ENCODE measurements around the gene SRP14. TPM values are rescaled to one million over a fixed set of nuclear protein-coding genes. Genes with fewer than 3 reads are reported as not detected.

SRP14 gene
- total RNA-seq, 1 experiment from 2014 or later = 168 TPM

DNA sequence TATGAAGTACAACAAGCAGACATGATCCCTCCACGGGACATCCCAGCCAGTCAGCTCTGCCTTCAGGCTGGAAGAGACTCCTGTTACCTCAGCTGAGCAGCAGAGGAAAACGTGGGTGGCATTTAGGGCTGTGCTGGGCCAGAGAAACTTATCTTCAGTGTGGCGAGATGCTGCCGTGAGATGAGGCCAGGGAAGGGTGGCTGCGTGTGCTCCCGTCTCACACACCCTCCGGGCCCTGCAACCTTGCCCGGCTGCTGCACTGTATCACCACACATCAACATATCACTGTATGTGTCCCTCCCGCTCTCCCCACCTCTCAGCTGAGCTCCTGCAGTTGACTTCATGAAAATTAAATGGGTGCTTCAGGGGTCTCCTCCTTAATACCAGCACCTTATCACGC is 46.3 kb upstream of the SRP14 start:
- ChIA-PET RAD21 (ENCODE audit: low non-redundant PET in 1 of 2, low total read pairs in 2 of 2, uncharacterized antibody in 2 of 2, unreplicated experiment in 2 of 2) (no interaction called here), CTCF (no interaction called here), POLR2A (no interaction called here)
- H3K36me3 ChIP-seq (ENCODE audit: control insufficient read depth in 1 of 2, insufficient read depth in 2 of 2, low read length in 2 of 2) = no peaks in the 10 kb centered on the region
- DNase-seq (ENCODE audit: low read depth, low spot score) (no peak), ATAC-seq (no peak)
- TF ChIP-seq ZNF274 (IDR thresholded peaks at IDR 0.05; ENCODE audit: low read depth, low read length) (no peak), EZH2phosphoT487 (IDR thresholded peaks at IDR 0.05; ENCODE audit: borderline replicate concordance) (no peak), TCF7L2 (IDR thresholded peaks at IDR 0.05; ENCODE audit: borderline replicate concordance, extremely low read depth, insufficient read depth, insufficient read length) (no peak), SRF (IDR thresholded peaks at IDR 0.05; ENCODE audit: low read depth) (no peak), ZFX (IDR thresholded peaks at IDR 0.05) (no peak), CBX3 (IDR thresholded peaks at IDR 0.05; ENCODE audit: low read depth) (no peak), EGR1 (IDR thresholded peaks at IDR 0.05; ENCODE audit: low read depth) (no peak), CEBPB (IDR thresholded peaks at IDR 0.05; ENCODE audit: low read depth) (no peak), JUND (IDR thresholded peaks at IDR 0.05) (no peak), ELF1 (IDR thresholded peaks at IDR 0.05; ENCODE audit: borderline replicate concordance, low read depth) (no peak), SIN3A (IDR thresholded peaks at IDR 0.05; ENCODE audit: low read depth) (no peak), POLR2AphosphoS5 (IDR thresholded peaks at IDR 0.05; ENCODE audit: low read depth, low read length) (no peak), SP1 (IDR thresholded peaks at IDR 0.05; ENCODE audit: low read depth) (no peak), FOSL1 (IDR thresholded peaks at IDR 0.05; ENCODE audit: low read depth) (no peak)
- TF ChIP-seq, protein P1, sequence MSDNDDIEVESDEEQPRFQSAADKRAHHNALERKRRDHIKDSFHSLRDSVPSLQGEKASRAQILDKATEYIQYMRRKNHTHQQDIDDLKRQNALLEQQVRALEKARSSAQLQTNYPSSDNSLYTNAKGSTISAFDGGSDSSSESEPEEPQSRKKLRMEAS (IDR thresholded peaks at IDR 0.05) = no peak
- TF ChIP-seq, protein P2, sequence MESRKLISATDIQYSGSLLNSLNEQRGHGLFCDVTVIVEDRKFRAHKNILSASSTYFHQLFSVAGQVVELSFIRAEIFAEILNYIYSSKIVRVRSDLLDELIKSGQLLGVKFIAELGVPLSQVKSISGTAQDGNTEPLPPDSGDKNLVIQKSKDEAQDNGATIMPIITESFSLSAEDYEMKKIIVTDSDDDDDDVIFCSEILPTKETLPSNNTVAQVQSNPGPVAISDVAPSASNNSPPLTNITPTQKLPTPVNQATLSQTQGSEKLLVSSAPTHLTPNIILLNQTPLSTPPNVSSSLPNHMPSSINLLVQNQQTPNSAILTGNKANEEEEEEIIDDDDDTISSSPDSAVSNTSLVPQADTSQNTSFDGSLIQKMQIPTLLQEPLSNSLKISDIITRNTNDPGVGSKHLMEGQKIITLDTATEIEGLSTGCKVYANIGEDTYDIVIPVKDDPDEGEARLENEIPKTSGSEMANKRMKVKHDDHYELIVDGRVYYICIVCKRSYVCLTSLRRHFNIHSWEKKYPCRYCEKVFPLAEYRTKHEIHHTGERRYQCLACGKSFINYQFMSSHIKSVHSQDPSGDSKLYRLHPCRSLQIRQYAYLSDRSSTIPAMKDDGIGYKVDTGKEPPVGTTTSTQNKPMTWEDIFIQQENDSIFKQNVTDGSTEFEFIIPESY (IDR thresholded peaks at IDR 0.05; ENCODE audit: extremely low read depth, insufficient replicate concordance, low read length) = no peak
- TF ChIP-seq, protein P3, sequence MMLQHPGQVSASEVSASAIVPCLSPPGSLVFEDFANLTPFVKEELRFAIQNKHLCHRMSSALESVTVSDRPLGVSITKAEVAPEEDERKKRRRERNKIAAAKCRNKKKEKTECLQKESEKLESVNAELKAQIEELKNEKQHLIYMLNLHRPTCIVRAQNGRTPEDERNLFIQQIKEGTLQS (IDR thresholded peaks at IDR 0.05) = no peak
- TF ChIP-seq, protein P4, sequence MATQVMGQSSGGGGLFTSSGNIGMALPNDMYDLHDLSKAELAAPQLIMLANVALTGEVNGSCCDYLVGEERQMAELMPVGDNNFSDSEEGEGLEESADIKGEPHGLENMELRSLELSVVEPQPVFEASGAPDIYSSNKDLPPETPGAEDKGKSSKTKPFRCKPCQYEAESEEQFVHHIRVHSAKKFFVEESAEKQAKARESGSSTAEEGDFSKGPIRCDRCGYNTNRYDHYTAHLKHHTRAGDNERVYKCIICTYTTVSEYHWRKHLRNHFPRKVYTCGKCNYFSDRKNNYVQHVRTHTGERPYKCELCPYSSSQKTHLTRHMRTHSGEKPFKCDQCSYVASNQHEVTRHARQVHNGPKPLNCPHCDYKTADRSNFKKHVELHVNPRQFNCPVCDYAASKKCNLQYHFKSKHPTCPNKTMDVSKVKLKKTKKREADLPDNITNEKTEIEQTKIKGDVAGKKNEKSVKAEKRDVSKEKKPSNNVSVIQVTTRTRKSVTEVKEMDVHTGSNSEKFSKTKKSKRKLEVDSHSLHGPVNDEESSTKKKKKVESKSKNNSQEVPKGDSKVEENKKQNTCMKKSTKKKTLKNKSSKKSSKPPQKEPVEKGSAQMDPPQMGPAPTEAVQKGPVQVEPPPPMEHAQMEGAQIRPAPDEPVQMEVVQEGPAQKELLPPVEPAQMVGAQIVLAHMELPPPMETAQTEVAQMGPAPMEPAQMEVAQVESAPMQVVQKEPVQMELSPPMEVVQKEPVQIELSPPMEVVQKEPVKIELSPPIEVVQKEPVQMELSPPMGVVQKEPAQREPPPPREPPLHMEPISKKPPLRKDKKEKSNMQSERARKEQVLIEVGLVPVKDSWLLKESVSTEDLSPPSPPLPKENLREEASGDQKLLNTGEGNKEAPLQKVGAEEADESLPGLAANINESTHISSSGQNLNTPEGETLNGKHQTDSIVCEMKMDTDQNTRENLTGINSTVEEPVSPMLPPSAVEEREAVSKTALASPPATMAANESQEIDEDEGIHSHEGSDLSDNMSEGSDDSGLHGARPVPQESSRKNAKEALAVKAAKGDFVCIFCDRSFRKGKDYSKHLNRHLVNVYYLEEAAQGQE (IDR thresholded peaks at IDR 0.05; ENCODE audit: low read depth) = no peak
- intact Hi-C loops (cut with micrococcal nuclease) = no loop called here
- H3K9ac ChIP-seq (ENCODE audit: low read length) = no peak overlapping the region
- peaks cover 16% of the 10 kb centered on the region; the same call in 1 of the 2 replicates for H3K27me3 ChIP-seq (ENCODE audit: insufficient read depth, low read length)
- H3K4me1 ChIP-seq (ENCODE audit: control insufficient read depth in 1 of 2, insufficient read depth in 2 of 2, low read length in 2 of 2) = peaks cover 17 to 31% of the 10 kb centered on the region in 2 experiments
- no TSS peak for BruUV-seq (replicated peaks)
- H4K20me1 ChIP-seq (ENCODE audit: insufficient read depth) = no peaks in the 10 kb centered on the region
- H3K9me3 ChIP-seq (ENCODE audit: control insufficient read depth in 1 of 2, insufficient read depth in 1 of 2, low read depth in 1 of 2, low read length in 2 of 2) = no peaks in the 10 kb centered on the region
- H3K79me2 ChIP-seq (ENCODE audit: insufficient read depth, low read length) = no peaks in the 10 kb centered on the region
- H3K27ac ChIP-seq (ENCODE audit: low read depth, low read length) = no peak overlapping the region
- H3K4me3 ChIP-seq (replicated peaks in 1 of 2; ENCODE audit: low read depth in 1 of 2, low read length in 2 of 2) = no peak overlapping the region
- no peak overlapping the region for H3K4me2 ChIP-seq (ENCODE audit: low read length)
- H3K9me2 ChIP-seq (ENCODE audit: insufficient read depth) = no peaks in the 10 kb centered on the region
- no peak overlapping the region for H2AFZ ChIP-seq (ENCODE audit: low read depth, low read length, poor library complexity, severe bottlenecking)
